ENCODE measurements around the gene CCDC50.

DNA sequence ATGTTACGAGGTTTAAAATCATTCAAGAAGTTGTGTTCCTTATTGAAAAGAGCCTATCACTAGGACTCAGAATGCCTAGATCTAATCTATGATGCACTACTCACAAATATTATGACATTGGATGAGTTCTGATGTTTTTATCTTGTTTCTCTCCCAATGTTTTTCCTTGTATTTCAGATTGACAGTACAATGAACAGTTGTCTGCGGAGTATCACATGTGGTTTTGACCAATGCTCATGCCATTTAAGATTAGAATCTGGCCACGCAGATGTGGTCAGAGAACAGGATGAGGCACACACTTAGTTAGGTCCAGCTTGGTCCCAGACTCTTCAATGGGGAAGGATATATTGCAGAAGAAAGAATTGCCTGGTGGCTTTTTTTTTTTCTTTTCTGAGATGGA lies 25.6 kb upstream of the CCDC50 start:
- TF ChIP-seq, protein P1, sequence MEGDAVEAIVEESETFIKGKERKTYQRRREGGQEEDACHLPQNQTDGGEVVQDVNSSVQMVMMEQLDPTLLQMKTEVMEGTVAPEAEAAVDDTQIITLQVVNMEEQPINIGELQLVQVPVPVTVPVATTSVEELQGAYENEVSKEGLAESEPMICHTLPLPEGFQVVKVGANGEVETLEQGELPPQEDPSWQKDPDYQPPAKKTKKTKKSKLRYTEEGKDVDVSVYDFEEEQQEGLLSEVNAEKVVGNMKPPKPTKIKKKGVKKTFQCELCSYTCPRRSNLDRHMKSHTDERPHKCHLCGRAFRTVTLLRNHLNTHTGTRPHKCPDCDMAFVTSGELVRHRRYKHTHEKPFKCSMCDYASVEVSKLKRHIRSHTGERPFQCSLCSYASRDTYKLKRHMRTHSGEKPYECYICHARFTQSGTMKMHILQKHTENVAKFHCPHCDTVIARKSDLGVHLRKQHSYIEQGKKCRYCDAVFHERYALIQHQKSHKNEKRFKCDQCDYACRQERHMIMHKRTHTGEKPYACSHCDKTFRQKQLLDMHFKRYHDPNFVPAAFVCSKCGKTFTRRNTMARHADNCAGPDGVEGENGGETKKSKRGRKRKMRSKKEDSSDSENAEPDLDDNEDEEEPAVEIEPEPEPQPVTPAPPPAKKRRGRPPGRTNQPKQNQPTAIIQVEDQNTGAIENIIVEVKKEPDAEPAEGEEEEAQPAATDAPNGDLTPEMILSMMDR (IDR thresholded peaks at IDR 0.05; ENCODE audit: low read length), result no peak
- TF ChIP-seq EZH2 (optimal IDR thresholded peaks at IDR 0.05; ENCODE audit: low read depth, low read length) (no peak), EZH2phosphoT487 (IDR thresholded peaks at IDR 0.05; ENCODE audit: low read length) (no peak)
